Endometrial microvascular endothelial cells (primary cell): ENCODE data around the gene PPP1R14C. TPM values are rescaled to one million over a fixed set of nuclear protein-coding genes. Genes with fewer than 3 reads are reported as not detected.

ENCODE experiments used
- in situ Hi-C: cut with HindIII; loops from 2 replicates; pipeline ENCODE4 v1.10.0; 2017; ENCODE audit warnings: low sequenced_read_pairs, low pct_unique_long_range_greater_than_20kb; ENCODE audit errors: inconsistent ontology term
- total RNA-seq: library from RNA; depleted of rRNA; stranded (reverse); fragments of >200 nt; gene quantifications from one replicate; pipeline ENCODE4 v1.2.3, GENCODE V29; 2015; ENCODE audit errors: inconsistent ontology term

PPP1R14C gene
- total RNA-seq, 1 donor from 2014 or later = not detected

DNA sequence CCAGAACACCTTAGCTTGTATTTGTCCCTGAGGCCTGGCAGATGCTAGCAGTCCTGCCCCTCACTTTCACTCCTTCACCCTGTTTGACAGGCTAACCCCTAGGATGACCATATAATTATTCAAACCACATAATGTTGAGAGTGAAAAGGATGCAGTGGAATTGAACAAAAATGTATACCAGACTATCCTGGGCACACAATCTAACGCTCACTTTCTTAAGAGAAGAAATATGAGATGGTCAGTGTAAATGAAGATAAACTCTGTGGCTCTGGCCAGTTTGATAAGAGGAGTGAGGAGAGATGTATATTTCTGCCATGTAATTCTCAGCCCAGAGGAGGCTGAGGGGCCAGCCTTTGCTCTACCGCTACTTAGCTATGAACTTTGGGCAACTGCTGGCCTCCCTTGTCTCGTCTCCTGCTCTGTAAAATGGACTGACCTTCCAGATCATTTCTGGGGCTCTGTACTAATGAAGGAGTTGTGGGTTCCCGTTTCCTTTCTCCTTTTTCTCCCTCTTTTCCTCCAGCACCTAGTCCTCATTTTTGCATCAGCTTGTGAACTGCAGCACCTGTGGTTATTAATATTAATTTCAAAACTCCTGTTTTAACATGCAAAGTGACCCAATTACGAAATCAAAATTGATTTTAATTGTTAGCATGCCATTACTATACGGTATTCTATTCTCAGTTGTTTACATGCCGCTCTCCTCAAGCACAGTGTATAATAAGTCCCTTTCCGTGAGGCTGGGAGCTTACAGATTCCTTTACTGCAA lies 133.5 kb downstream of the PPP1R14C start:
- in situ Hi-C loops = no loop called here

DNA sequence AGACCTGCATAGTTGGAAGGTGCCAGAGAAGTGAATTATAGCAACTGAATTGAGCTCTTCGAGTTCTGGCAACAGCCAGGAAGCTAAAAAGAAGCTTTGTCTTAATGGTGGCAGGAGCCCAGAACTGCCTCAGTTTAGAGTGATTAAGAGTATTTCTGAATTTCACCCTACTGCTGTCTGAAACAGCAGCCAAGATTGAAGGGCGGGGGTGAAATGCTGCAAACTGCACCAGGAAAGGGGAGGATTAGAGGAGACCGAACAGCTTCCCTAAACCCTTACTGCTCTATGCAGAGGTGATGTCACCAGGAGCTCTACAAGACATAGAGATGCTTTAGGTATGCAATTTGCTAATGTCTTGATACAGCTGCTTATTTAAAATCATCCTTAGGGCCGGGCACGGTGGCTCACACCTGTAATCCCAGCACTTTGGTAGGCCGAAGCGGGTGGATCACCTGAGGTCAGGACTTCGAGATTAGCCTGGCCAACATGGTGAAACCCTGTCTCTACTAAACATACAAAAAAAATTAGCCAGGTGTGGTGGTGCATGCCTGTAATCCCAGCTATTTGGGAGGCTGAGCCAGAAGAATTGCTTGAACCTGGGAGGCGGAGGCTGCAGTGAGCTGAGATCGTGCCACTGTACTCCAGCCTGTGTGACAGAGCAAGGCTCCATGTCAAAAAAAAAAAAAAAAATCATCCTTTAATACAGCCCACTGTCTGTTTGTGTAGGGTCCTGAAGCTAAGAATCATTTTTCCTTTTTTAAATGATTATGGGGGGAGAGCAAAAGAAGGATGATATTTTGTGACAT lies 134.3 kb downstream of the PPP1R14C start:
- in situ Hi-C loops = no loop called here

DNA sequence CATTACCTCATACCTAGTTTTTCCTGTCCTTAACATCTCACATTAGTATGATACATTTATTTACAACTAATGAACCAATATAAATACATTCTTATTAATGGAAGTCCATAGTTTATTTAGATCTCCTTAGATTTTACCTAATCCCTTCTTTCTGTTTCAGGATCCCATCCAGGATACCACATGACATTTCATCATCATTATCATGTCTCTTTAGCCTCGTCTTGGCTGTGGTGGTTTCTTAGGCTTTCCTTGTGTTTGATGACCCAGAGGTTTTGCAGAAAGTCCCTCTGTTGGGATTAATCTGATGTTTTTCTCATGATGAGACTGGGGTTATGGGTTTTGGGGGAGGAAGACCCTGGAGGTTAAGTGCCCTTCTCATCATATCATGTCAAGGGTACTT lies 136.7 kb downstream of the PPP1R14C start:
- in situ Hi-C loops = no loop called here

DNA sequence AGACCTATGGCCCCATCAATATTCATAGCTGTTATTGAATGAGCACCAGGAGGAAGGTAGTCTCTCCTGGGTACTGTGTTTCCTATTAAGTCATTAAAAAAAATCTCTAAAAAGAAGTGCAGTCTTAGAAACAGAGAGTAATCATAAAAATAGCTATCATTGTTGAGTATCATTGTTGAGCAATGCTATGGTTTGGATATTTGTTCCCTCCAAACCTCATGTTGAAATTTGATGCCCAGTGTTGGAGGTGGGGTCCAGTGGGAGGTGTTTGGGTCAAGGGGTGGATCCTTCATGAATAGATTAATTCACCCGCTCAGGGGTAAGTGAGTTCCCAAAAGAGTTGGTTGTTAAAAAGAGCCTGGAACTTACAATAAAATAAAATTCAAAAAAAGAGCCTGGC lies 137.9 kb downstream of the PPP1R14C start:
- in situ Hi-C loops = no loop called here

DNA sequence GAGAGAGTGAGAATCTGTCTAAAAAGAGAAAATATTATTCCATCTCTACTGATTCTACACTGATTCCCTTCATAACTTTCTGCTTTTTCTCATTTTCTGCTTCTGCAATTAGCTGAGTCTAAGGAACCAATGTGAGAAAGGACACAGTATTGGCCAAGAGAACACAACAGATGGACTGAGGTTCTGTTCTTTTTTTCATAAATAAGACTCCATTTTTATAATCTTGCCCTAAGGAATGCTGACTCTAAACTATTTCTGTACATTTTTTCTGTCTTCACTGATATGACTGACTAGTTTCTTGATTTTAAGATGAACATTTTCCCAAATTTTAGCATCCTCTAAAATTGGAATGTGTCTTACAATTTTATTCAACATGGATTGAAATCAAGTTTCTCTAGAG lies 138.9 kb downstream of the PPP1R14C start:
- in situ Hi-C loops = no loop called here

DNA sequence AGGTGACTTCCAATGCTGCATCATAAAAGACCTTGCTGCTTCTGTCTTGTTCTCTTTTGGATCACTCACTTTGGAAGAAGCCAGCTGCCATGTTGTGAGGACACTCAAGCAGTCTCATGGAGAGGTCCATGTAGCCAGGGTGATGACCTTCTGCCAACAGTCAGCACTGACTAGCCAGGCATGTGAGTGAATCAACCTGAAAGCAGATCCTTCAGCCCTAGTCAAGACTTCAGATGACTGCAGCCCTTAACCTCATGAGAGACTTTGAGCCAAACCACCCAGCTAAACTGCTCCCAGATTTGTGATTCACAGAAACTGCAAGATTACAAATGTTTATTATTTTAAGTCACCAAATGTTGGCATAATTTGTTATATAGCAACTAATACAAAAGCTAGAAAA lies 140.0 kb downstream of the PPP1R14C start:
- in situ Hi-C loops = no loop called here

DNA sequence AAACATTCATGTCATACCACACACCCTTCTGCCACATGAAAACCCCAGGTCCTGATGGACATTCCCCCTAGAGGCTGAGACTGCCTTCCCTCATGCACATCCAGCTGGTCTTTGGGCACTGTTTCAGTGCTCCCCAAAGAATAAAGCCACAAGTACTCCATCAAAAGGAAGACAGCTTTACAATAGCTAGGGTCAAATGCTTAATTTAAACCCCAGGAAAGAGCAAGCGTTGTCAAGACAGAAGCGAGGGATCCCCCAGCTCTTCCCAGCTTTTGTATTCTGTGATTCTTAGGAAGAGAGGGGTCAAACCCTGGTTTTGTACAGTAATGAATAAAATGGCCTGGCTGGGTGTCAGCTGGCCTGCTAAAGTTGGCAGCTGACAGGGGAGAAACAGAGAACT lies 143.6 kb downstream of the PPP1R14C start:
- in situ Hi-C loops = no loop called here

DNA sequence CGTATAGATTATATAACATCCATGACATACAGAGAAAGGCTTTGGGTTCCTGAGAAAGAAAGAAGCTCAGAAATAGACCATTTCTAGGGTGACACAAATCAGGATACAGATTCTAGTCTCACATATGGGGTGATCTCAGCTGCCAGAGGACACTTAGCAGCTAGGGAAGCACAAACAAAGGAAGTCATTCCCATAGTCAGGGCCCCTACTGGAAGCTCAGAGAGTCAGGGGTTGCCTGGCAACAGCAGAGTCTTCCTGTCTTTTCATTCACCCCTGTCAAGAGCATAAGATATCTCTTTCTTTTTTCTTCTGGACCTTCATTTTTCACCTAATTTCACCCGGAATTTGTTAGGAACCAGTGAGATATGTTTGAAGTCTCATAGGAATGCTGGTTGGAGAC lies 144.1 kb downstream of the PPP1R14C start:
- in situ Hi-C loops = no loop called here

DNA sequence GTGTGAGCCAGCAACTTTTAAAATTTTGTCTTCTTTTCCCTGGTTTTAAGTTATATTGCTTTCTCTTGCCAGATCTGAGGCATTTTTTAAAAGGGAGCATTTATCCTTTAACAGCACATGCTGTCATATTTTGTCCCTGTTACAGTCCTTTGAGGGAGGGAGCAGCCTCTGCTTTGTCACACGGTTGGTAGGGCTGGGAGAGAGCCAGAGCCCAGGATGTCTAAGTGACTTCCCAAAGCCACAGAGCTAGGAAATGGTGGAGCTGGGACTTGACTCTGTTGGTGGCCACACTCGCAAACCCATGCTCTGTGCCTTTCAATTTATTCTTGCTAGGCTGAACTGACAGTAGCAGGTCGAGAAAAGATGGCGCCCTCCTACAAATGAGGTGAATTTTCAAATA lies 145.6 kb downstream of the PPP1R14C start:
- in situ Hi-C loops = no loop called here

DNA sequence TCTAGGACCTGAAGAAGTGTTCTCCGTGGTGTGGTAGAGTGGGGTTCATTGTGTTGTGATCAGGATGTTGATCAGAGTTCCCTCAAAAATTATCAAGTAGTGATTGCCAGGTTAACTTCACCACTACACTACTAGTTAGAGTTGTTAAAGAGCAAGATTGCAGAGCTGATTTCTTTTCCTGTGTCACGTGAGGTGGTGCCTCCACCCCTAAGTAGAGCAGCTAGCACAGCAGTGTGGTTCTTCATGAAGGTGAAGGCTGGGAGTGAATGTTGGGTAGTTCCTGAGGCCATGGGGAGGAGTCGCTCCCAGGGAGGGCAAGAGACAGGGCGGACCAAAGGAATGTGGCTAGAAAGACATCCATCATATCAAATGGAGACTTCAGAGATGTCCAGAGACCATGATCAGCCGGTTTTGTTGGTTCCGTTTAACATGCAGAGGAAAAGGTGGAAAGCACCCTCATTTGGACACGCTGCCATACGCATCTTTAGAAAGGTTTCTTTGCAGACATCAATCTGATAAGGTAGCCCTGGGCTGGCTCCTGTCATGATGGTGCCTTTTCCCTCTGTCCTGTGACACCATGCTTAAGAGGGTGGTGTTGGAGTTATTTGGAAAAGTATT lies 146.7 kb downstream of the PPP1R14C start:
- in situ Hi-C loops = no loop called here

DNA sequence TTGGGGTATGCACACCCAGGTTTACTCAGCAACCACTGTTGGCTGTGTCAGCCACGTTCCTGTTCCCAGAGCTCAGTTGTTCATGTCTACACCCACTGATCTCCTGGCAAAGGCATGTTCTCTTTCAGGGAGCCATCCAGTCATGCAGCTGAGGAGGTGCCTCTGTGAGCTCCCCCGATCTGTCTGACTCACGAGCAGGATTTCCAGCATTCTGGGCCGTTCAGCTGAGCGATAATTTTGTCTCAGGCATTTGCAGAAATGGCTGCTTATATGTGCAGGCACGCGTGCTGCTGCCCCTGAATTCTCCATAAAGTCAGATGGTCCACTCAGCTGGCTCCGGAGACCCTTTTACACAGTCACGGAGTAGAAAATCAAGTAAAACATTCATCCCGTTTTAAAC lies 147.6 kb downstream of the PPP1R14C start:
- in situ Hi-C loops = no loop called here

DNA sequence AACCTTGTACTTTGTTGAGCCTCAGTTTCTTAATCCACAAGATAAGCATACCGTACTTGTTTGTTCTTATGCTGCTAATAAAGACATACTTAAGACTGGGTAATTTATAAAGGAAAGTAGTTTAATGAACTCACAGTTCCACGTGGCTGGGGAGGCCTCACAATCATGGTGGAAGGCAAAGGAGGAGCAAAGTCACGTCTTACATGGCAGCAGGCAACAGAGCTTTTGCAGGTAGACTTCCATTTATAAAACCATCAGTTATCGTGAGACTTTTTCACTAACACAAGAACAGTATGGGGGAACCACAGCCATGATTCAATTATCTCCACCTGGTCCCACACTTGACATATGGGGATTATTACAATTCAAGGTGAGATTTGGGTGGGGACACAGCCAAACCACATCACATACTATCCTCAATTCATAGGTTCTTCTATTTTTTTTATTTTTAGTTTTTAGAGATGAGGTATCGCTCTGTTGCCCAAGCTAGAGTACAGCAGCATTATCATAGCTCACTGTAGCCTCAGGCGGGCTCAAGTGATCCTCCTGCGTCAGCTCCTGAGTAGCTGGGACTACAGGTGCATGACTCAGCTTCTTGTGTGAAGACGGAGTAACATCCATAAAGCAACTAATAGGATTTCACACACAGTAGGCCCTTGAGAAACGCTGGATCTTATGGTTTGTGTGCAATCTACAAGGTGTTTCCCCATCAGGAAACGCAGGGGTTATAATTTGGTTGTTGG lies 149.3 kb downstream of the PPP1R14C start:
- in situ Hi-C loops = no loop called here

DNA sequence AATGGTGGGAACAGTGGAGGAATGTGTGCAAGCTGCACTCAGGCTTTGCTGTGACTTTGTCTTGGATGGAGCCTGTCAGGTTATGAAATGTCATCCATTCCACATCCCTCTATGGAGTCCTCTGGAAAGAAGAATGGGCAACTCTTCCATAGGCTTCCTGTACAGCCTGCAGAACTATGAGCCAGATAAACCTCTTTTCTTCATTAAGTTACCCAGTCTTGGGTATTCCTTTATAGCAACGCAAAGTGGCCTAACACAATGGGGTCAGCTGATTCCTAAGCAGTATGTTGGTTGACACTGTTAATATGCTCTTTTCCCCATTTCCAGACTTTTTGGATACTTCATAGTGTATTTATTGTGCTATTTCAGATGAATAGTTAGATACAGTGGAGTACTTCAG lies 150.2 kb downstream of the PPP1R14C start:
- in situ Hi-C loops = no loop called here

DNA sequence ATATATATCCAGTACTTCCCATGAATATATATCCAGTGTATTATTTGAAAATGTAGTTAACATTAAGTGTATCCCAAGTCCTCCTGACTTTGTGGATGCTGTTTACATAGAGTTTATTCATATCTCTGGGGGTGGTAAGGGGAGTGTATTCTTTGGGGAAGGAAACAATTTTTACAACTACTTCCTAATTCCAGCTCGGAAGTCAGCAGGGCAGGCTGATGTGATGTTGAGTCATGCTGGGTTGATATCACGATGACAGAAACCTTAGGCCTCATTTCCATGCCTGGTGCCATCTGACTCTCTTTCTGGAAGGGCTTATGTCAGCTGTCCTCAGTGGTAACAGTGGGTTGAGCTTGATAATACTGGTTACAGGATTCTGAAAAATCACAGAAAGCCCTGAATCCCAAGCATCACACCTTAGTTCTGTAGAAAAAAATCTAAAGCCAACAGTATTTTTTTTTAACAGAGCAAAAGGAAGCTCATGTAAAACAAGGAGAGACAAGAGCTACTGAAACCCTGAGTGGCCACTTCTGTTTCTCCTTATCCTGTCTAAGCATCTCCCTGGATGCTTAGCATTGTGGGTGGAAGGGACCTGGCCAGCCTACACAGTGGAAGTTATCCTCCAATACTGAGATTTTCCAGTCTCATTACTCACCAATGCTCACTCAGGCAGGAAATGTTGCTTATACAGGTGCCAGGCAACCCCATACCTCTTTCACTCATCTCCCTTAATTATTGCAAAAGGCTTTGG lies 150.8 kb downstream of the PPP1R14C start:
- in situ Hi-C loops = no loop called here

DNA sequence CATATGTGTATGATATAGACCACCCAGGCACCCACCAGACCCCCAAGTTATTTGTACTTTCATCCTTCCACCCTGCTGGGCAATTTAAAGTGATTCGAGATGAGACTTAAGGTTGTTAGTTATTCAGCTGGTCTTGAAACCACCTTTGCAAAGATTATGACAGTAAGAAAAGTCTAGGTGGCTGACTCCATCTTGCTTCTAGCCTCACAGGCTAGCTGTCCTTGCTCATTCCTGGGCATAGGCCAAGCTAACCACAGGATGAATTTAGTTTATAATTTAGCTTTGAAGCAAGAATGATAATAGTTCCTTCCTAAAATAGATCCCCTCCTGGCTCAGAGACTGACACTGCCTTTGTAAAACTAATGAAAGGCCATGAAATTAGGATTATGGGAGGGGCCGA lies 154.0 kb downstream of the PPP1R14C start:
- in situ Hi-C loops = no loop called here

DNA sequence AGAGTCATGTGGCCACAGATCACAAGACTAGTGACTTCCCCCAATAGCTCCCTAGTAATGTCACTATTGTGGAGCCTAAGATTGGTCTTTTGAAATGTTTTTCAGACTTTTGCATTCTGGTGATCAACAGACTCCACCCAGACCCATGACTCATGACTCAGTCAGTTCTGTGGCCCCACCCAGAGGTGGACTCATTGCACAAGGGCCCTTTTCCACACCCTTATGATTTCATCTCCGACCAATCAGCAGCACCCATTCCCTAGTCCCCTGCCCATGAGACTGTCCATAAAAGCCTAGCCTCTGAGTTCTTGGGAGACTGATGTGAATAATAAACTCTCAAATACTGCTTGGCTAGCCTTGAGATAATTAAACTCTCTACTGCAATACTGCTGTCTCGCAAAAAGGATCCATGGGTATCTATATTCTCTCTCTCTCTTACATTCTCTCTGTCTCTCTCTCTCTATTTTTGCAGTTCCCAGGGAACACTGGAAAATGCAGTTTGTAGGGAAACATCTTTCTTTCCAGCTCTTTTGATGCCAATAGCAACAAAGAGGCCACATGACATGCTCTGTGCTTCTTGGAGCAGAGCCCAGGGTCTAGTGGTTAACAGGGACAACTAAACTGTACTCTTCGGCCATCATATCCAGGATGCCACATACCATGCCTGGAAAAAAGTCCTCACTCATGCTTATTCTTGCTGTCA lies 154.6 kb downstream of the PPP1R14C start:
- in situ Hi-C loops = no loop called here

DNA sequence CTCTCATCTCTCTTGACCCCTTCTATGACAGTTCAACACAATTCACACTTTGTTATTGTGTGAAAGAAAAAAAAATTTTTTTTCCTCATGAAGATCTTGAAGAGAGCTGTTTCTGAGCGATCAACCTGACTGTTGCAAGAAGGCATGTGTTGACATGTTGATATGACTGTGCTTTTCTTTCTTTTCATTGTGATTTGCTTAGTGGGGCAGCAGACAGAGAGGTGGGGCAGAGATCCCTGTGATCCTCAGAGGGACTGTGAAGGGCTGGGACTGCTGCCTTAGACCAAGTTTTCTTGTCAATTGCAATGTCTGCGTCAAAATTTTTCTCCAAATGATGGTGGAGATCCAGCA lies 155.2 kb downstream of the PPP1R14C start:
- in situ Hi-C loops = no loop called here

DNA sequence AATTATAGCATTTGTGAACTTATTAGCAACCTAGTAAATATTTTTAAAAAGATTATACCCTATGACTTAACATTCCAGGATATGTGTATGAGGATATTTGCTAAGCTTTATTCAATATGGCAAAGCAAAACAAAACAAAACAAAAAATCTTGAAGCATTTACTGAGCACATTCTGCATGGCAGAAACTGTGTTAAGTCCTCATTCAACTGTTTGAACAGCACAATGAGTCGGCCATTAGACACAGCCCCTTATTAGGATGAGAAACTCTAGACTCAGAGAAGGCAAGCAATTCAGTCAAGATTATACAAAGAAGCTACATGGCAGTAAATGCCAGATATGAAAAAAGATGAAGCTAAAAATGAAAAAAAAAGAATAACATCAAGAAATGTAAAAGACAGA lies 155.8 kb downstream of the PPP1R14C start:
- in situ Hi-C loops = no loop called here
